Astrocyte (in vitro differentiated cells and primary cell): Measurements from ENCODE around the gene HLA-DRB5. TPM values are rescaled to one million over a fixed set of nuclear protein-coding genes. Genes with fewer than 3 reads are reported as not detected.

Source experiments
- total RNA-seq: library from RNA; stranded (reverse); gene quantifications from 2 replicates; pipeline ENCODE4 v1.2.1, GENCODE V29; 2021

HLA-DRB5 gene
- total RNA-seq, 1 donor from 2014 or later: not detected

Other genes starting within 250 kb of the HLA-DRB5 start
- not detected in 2 replicates for gene TSBP1, start 158.4 kb downstream of the HLA-DRB5 start, total RNA-seq
- gene BTNL2, start 123.1 kb downstream of the HLA-DRB5 start, total RNA-seq: not detected in 2 replicates
- gene HLA-DRA, start 90.4 kb downstream of the HLA-DRB5 start, total RNA-seq: not detected in 2 replicates
- 0.93 and 1.5 TPM in 2 replicates for gene HLA-DRB1, start 59.6 kb upstream of the HLA-DRB5 start, total RNA-seq
- not detected in 2 replicates for gene HLA-DQA1, start 107.1 kb upstream of the HLA-DRB5 start, total RNA-seq
- 3.7 and 4.1 TPM in 2 replicates for gene HLA-DQB1, start 136.4 kb upstream of the HLA-DRB5 start, total RNA-seq
- not detected in 2 replicates for gene HLA-DQA2, start 211.1 kb upstream of the HLA-DRB5 start, total RNA-seq
- not detected in 2 replicates for gene HLA-DQB2, start 233.2 kb upstream of the HLA-DRB5 start, total RNA-seq